Body of pancreas (tissue), 4 donors: ENCODE data around the gene LDLRAD3. TPM values are rescaled to one million over a fixed set of nuclear protein-coding genes. Genes with fewer than 3 reads are reported as not detected.

Experiments
- ATAC-seq: fragments of 150-250 bp; one replicate; pipeline ENCODE4 v1.9.1; 2016
- DNase-seq, 4 donors: peaks; one replicate each; pipeline ENCODE4 v3.0.0-alpha.2; 2019
- H3K27ac ChIP-seq, 4 donors: fragments of 200-600 bp; sonication (generic); 1 replicate in 3 of 4; 2 replicates in 1 of 4; pipeline versions ENCODE4 v1.5.1 to v1.6.1; 2016 to 2019; ENCODE audit warnings: mild to moderate bottlenecking in 1 of 4, mixed read lengths in 1 of 4, moderate library complexity in 1 of 4
- H3K27me3 ChIP-seq, 2 donors: fragments of 200-600 bp; sonication (generic); one replicate each; pipeline ENCODE4 v1.6.0; 2016; ENCODE audit warnings: mild to moderate bottlenecking in 1 of 2
- H3K36me3 ChIP-seq, 2 donors: fragments of 200-600 bp; sonication (generic); replicated peaks in 1 of 2; 2 replicates each; pipeline ENCODE4 v1.5.1; 2016; ENCODE audit warnings: low read depth in 2 of 2; ENCODE audit not compliant: insufficient read depth in 1 of 2
- H3K4me1 ChIP-seq: fragments of 200-600 bp; sonication (generic); one replicate; pipeline ENCODE4 v1.6.0; 2016
- H3K4me3 ChIP-seq, 2 donors: fragments of 200-600 bp; sonication (generic); 1 replicate in 1 of 2; 2 replicates in 1 of 2; pipeline ENCODE4 v1.5.1; 2016 to 2019
- H3K9me3 ChIP-seq, 3 donors: fragments of 200-600 bp; sonication (generic); 1 replicate in 2 of 3; 2 replicates in 1 of 3; pipeline ENCODE4 v1.5.1; 2016
- CTCF ChIP-seq, 7 experiments: fragments of 450-650 bp in 4 of 7; fragments of 200-600 bp in 3 of 7; sonication (generic) in 3 of 7; IDR thresholded peaks; one replicate each; pipeline ENCODE4 v1.5.1; 2016 to 2019; ENCODE audit warnings: antibody characterized with exemption in 7 of 7
- POLR2A ChIP-seq, 3 donors: fragments of 450-650 bp; IDR thresholded peaks; one replicate each; pipeline ENCODE4 v1.6.1; 2016; ENCODE audit warnings: antibody characterized with exemption in 3 of 3, mild to moderate bottlenecking in 2 of 3
- WGBS, 2 donors: methylation state at CpG; one replicate each; pipeline ENCODE4 v1.1.5; 2017; 5-methylcytosine and 5-hydroxymethylcytosine counted together
- intact Hi-C: fragments of 100-400 bp; cut with DNase I; formaldehyde crosslinking; loops from one replicate; pipeline ENCODE4 v1.15.1; 2023
- total RNA-seq, 2 donors: library from RNA; depleted of rRNA; stranded (reverse); fragments of >200 nt; gene quantifications; one replicate each; pipeline ENCODE4 v1.1.0, GENCODE V29; 2016

The LDLRAD3 gene
- total RNA-seq, 2 donors from 2014 or later = 5.7 to 7.9 TPM

DNA sequence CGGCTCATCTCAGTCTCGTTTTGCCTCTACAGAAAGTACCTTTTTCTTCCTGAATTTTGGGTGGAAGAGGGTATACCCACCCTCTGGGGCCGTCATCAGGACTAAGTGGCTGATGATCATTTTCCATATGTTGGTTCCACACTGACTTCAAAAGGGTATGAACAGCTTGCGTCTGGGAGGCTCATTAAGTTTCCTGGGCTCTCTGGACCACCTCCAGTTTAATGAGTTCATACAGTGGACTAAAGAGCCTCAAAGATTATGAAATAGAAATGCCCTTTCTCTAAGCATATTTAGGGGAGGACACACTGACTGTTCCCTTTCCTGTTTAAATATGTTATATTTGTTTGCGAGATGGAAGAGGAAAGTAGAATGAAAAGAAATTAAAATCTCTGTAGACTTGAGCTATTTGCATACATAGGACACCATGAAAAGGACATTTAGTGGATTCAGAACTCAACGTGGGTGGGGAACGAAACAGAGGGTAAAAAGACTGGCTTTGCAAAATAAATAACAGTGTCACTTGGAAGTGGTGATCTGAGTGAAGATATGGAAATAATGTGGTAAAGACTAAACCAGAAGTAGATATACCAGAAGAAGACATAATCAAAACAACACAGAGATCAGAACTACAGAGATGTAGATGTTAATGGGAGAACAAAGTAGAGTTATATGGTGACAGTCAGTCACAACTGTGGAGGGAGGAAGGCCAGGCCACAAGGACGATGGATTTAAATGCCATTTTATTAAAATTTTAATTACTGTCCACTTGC lies 18.7 kb downstream of the LDLRAD3 start:
- 81 to 85% methylated on average over 8 of the region's 8 CpGs for WGBS, 2 donors
- H3K4me1 ChIP-seq = no peaks in the 10 kb centered on the region
- intact Hi-C loops = no loop called here
- no peaks in the 10 kb centered on the region for H3K27me3 ChIP-seq
- DNase-seq = no peak
- H3K4me3 ChIP-seq = no peak overlapping the region
- no peak for ATAC-seq
- H3K27ac ChIP-seq = no peak overlapping the region
- H3K36me3 ChIP-seq = no peaks in the 10 kb centered on the region
- no peak for TF ChIP-seq POLR2A (IDR thresholded peaks at IDR 0.05)
- H3K9me3 ChIP-seq = no peaks in the 10 kb centered on the region

DNA sequence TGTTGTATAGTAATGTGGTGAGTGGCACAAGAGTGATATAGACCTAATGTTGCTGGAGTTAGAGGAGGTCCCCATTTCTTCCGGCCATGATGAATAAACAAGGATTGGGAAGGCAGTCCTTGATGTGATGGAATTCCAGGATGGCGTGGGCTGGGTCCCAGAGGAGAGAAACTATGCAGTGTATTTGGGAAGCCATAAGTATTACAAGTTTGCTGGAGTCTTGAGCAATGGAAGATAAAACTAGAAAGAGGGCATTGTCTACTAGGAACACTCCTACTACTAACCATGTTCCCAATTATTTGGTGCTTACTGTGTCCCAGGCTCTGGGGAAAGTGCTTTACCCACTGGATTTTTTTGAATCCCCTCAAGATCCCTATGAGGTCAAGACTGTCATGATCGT lies 20.0 kb downstream of the LDLRAD3 start:
- Histone ChIP-seq H3K9me3 (no peaks in the 10 kb centered on the region), H3K4me3 (no peak overlapping the region), H3K4me1 (no peaks in the 10 kb centered on the region), H3K36me3 (no peaks in the 10 kb centered on the region), H3K27ac (no peak overlapping the region), H3K27me3 (no peaks in the 10 kb centered on the region)
- ATAC-seq = peak; percentile 21
- DNase-seq = no peak
- 89% methylated on average over 3 of the region's 3 CpGs for WGBS, 2 donors
- intact Hi-C loops = no loop called here
- no peak for TF ChIP-seq CTCF (IDR thresholded peaks at IDR 0.05)
- no peak for TF ChIP-seq POLR2A (IDR thresholded peaks at IDR 0.05)

- ATAC-seq (no peak), DNase-seq (no peak)
- Histone ChIP-seq H3K36me3 (no peaks in the 10 kb centered on the region), H3K27ac (no peak overlapping the region), H3K4me1 (peaks cover 6% of the 10 kb centered on the region), H3K27me3 (no peaks in the 10 kb centered on the region), H3K4me3 (no peak overlapping the region), H3K9me3 (no peaks in the 10 kb centered on the region)
- intact Hi-C loops = no loop called here
- TF ChIP-seq CTCF (IDR thresholded peaks at IDR 0.05) (no peak), POLR2A (IDR thresholded peaks at IDR 0.05) (no peak)
- 93 to 94% methylated on average over 2 of the region's 2 CpGs for WGBS, 2 donors
Measured at GRCh38 chr11:35964841-35965240, 21.0 kb downstream of the LDLRAD3 start.

- intact Hi-C loops = no loop called here
- no peaks in the 10 kb centered on the region for H3K9me3 ChIP-seq
- no peaks in the 10 kb centered on the region for H3K27me3 ChIP-seq
- no peaks in the 10 kb centered on the region for H3K36me3 ChIP-seq
- no peak for DNase-seq
- H3K4me3 ChIP-seq = no peak overlapping the region
- no peak for ATAC-seq
- WGBS, 2 donors = 80 to 100% methylated on average over 2 of the region's 2 CpGs
- no peak overlapping the region for H3K27ac ChIP-seq
- H3K4me1 ChIP-seq = peaks cover 7% of the 10 kb centered on the region
- TF ChIP-seq CTCF (IDR thresholded peaks at IDR 0.05) = no peak
- no peak for TF ChIP-seq POLR2A (IDR thresholded peaks at IDR 0.05)
Measured at GRCh38 chr11:35967042-35967441, 23.2 kb downstream of the LDLRAD3 start.

GRCh38 chr11:35968386-35969088 lies 24.7 kb downstream of the LDLRAD3 start:
- WGBS, 2 donors = 89 to 92% methylated on average over 10 of the region's 10 CpGs
- Histone ChIP-seq H3K36me3 (no peaks in the 10 kb centered on the region), H3K4me1 (peaks cover 7% of the 10 kb centered on the region), H3K4me3 (no peak overlapping the region), H3K9me3 (no peaks in the 10 kb centered on the region), H3K27me3 (no peaks in the 10 kb centered on the region), H3K27ac (no peak overlapping the region)
- intact Hi-C loops = no loop called here
- TF ChIP-seq CTCF (IDR thresholded peaks at IDR 0.05) = no peak
- TF ChIP-seq POLR2A (IDR thresholded peaks at IDR 0.05) = no peak
- ATAC-seq (no peak), DNase-seq (no peak)
